ENCODE results near the gene SSU72.

SSU72 gene

DNA sequence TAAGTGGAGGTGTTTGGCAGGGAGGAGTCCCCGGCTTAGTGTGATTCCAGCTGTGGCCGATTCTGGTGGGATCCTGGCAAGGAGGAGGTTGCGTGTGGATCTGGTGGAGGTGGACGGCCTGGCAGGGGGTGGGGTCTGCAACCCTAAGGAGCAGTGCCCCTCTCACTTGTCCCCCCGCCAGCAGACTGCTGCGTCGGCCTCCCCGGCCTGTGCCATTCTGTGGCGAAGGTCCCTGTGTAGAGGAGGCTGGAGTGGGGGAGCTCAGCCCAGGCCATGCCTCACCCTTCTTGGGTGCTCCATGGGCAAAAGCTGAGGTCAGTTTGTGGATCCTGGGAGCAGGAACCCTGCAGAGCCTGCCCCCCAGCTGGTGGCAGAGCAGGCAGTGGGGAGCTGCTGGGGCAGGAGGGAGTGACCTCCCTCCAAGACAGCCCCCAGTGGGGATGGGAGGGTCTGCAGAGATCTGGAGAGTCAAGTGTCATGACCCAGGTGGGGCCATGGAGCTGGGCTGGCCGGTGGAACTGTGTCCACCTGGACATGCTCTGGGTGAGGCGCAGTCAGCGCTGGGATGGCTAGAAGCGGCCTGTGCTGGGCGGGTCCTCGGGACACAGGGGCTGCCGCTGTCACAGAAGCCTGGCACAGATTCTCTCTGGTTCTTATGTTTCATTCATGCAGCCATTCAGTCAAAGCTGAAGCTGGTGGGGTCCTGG is 45.9 kb upstream of the SSU72 start:
- H3K36me3 ChIP-seq (ENCODE audit: insufficient read depth, low read length) = no peaks in the 10 kb centered on the region
- no peak for TF ChIP-seq EZH2phosphoT487 (IDR thresholded peaks at IDR 0.05; ENCODE audit: borderline replicate concordance)
- TF ChIP-seq, protein P1, sequence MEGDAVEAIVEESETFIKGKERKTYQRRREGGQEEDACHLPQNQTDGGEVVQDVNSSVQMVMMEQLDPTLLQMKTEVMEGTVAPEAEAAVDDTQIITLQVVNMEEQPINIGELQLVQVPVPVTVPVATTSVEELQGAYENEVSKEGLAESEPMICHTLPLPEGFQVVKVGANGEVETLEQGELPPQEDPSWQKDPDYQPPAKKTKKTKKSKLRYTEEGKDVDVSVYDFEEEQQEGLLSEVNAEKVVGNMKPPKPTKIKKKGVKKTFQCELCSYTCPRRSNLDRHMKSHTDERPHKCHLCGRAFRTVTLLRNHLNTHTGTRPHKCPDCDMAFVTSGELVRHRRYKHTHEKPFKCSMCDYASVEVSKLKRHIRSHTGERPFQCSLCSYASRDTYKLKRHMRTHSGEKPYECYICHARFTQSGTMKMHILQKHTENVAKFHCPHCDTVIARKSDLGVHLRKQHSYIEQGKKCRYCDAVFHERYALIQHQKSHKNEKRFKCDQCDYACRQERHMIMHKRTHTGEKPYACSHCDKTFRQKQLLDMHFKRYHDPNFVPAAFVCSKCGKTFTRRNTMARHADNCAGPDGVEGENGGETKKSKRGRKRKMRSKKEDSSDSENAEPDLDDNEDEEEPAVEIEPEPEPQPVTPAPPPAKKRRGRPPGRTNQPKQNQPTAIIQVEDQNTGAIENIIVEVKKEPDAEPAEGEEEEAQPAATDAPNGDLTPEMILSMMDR (conservative IDR thresholded peaks at IDR 0.05; ENCODE audit: low read length) = no peak
- H3K27me3 ChIP-seq (ENCODE audit: insufficient read depth, low read length, poor library complexity, severe bottlenecking) = no peaks in the 10 kb centered on the region
- no peaks in the 10 kb centered on the region for H3F3A ChIP-seq (ENCODE audit: low read depth)
- no peaks in the 10 kb centered on the region for H3K9me3 ChIP-seq (ENCODE audit: insufficient read depth, low read depth, low read length)
- H3K9ac ChIP-seq (ENCODE audit: low read depth, low read length, poor library complexity, severe bottlenecking) = no peak overlapping the region
- no peak overlapping the region for H3K4me2 ChIP-seq (ENCODE audit: low read depth, low read length, poor library complexity, severe bottlenecking)
- peaks cover 15% of the 10 kb centered on the region for H3K4me1 ChIP-seq (ENCODE audit: insufficient read depth, low read length, poor library complexity, severe bottlenecking)
- H3K79me2 ChIP-seq (ENCODE audit: insufficient read depth, low read length) = peaks cover 13% of the 10 kb centered on the region
- no peaks in the 10 kb centered on the region for H3K9me2 ChIP-seq (replicated peaks; ENCODE audit: low read depth, low read length)
- peaks cover 7% of the 10 kb centered on the region for H4K20me1 ChIP-seq (ENCODE audit: insufficient read depth, low read length, poor library complexity, severe bottlenecking)
- H2AFZ ChIP-seq (ENCODE audit: low read length) = no peak overlapping the region
- H3K4me3 ChIP-seq (ENCODE audit: low read length, poor library complexity, severe bottlenecking) = no peak overlapping the region

DNA sequence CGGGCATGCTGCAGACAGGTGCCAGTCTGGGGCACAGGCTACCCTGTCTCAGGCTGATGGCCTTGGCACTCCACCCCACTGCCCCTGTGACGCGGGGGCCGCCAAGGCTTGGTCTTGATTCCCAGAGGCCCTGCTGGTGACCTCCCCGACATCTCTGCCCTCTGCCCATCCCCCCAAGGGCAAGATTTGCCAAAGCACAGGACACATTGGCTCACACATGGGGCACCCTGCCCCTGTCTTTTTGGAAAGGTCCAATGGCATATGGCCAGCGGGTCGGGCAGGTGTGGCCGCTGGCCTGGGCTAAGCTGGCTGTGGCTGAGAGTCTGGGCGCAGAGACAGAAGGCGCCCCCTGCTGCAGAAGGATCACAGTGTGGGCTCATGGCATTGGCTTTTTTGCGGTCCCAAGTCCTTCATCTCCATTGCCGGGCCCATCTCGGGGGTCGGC is 45.3 kb upstream of the SSU72 start:
- H3K9ac ChIP-seq (ENCODE audit: low read depth, low read length, poor library complexity, severe bottlenecking) = no peak overlapping the region
- H2AFZ ChIP-seq (ENCODE audit: low read length) = no peak overlapping the region
- peaks cover 14% of the 10 kb centered on the region for H3K79me2 ChIP-seq (ENCODE audit: insufficient read depth, low read length)
- TF ChIP-seq EZH2phosphoT487 (IDR thresholded peaks at IDR 0.05; ENCODE audit: borderline replicate concordance) = no peak
- TF ChIP-seq, protein P1 (conservative IDR thresholded peaks at IDR 0.05; ENCODE audit: low read length) = peak; percentile 51
- no peak overlapping the region for H3K4me2 ChIP-seq (ENCODE audit: low read depth, low read length, poor library complexity, severe bottlenecking)
- peaks cover 8% of the 10 kb centered on the region for H4K20me1 ChIP-seq (ENCODE audit: insufficient read depth, low read length, poor library complexity, severe bottlenecking)
- no peaks in the 10 kb centered on the region for H3K9me3 ChIP-seq (ENCODE audit: insufficient read depth, low read depth, low read length)
- no peaks in the 10 kb centered on the region for H3K27me3 ChIP-seq (ENCODE audit: insufficient read depth, low read length, poor library complexity, severe bottlenecking)
- no peak overlapping the region for H3K4me3 ChIP-seq (ENCODE audit: low read length, poor library complexity, severe bottlenecking)
- no peaks in the 10 kb centered on the region for H3K36me3 ChIP-seq (ENCODE audit: insufficient read depth, low read length)
- no peaks in the 10 kb centered on the region for H3F3A ChIP-seq (ENCODE audit: low read depth)
- H3K4me1 ChIP-seq (ENCODE audit: insufficient read depth, low read length, poor library complexity, severe bottlenecking) = peaks cover 15% of the 10 kb centered on the region
- no peaks in the 10 kb centered on the region for H3K9me2 ChIP-seq (replicated peaks; ENCODE audit: low read depth, low read length)

DNA sequence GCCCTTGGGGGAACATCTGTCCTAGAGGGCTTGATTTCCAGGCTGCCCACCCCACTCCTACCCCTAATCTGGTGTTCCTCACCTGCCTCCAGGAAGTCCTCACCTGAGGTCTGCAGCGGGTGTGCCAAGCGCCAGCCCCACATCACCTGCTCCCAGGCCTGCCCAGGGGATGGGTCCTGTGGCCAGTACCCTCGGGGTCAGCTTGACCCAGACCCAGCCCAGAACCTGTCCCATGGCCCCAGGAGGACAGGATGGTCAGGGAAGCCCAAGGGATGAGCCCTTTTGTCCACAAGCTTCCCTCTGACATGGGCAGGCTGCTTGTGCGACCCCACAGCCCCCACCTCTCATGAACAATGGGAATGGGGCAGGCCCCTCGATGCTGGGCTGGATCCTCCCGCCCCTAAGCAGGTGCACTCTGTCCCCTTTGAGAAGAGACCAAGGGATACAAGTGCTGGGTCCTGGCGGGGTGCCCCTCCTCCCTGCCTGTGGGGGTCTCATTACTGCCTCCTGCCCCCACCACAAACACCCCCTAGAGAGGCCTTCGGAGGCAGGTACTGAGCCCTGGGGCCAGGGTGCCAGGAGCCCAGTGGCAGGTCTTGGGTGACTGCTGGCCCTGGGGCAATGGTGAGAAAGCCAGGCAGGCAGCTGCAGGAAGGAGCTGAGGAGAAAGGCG is 43.9 kb upstream of the SSU72 start:
- Histone ChIP-seq H3F3A (ENCODE audit: low read depth) (no peaks in the 10 kb centered on the region), H3K79me2 (ENCODE audit: insufficient read depth, low read length) (peaks cover 25% of the 10 kb centered on the region), H3K4me3 (ENCODE audit: low read length, poor library complexity, severe bottlenecking) (no peak overlapping the region), H3K4me2 (ENCODE audit: low read depth, low read length, poor library complexity, severe bottlenecking) (no peak overlapping the region), H3K4me1 (ENCODE audit: insufficient read depth, low read length, poor library complexity, severe bottlenecking) (peaks cover 28% of the 10 kb centered on the region), H2AFZ (ENCODE audit: low read length) (no peak overlapping the region), H3K36me3 (ENCODE audit: insufficient read depth, low read length) (no peaks in the 10 kb centered on the region), H3K9me2 (replicated peaks; ENCODE audit: low read depth, low read length) (no peaks in the 10 kb centered on the region), H3K27me3 (ENCODE audit: insufficient read depth, low read length, poor library complexity, severe bottlenecking) (no peaks in the 10 kb centered on the region), H4K20me1 (ENCODE audit: insufficient read depth, low read length, poor library complexity, severe bottlenecking) (peaks cover 16% of the 10 kb centered on the region), H3K9me3 (ENCODE audit: insufficient read depth, low read depth, low read length) (no peaks in the 10 kb centered on the region), H3K9ac (ENCODE audit: low read depth, low read length, poor library complexity, severe bottlenecking) (peak overlapping the region; percentile 99)
- TF ChIP-seq EZH2phosphoT487 (IDR thresholded peaks at IDR 0.05; ENCODE audit: borderline replicate concordance) = no peak
- TF ChIP-seq, protein P1 (conservative IDR thresholded peaks at IDR 0.05; ENCODE audit: low read length) = no peak

Data from Loucy (cell line).